Colonic mucosa (tissue), 4 donors: ENCODE results near the gene GRID1. TPM values are rescaled to one million over a fixed set of nuclear protein-coding genes. Genes with fewer than 3 reads are reported as not detected.

Experiments
- DNase-seq: peaks from one replicate; pipeline ENCODE4 v3.0.0-alpha.2; 2020
- H3K27ac ChIP-seq: fragments of 200-600 bp; one replicate; pipeline ENCODE4 v1.8.0; 2021
- H3K27me3 ChIP-seq: fragments of 200-600 bp; one replicate; pipeline ENCODE4 v1.8.0; 2021
- H3K36me3 ChIP-seq: fragments of 200-600 bp; one replicate; pipeline ENCODE4 v1.8.0; 2021
- H3K4me1 ChIP-seq: fragments of 200-600 bp; one replicate; pipeline ENCODE4 v1.8.0; 2021; ENCODE audit warnings: mild to moderate bottlenecking
- H3K4me3 ChIP-seq: fragments of 200-600 bp; one replicate; pipeline ENCODE4 v1.8.0; 2021
- H3K9ac ChIP-seq, 2 donors: one replicate each; pipeline ENCODE4 v1.7.0; 2013; ENCODE audit warnings: control low read depth in 2 of 2, low read depth in 2 of 2, low read length in 2 of 2
- H3K9me3 ChIP-seq: fragments of 200-600 bp; one replicate; pipeline ENCODE4 v1.8.0; 2021
- CTCF ChIP-seq: fragments of 200-600 bp; IDR thresholded peaks from one replicate; pipeline ENCODE4 v1.8.0; 2022; ENCODE audit warnings: antibody characterized with exemption, mild to moderate bottlenecking
- intact Hi-C: fragments of 100-400 bp; cut with DNase I; formaldehyde crosslinking; loops from one replicate; pipeline ENCODE4 v1.14.1; 2022
- total RNA-seq, 2 donors: library from RNA; stranded (reverse); fragmentation: NEBNext Ultra II Directional in 1 of 2; extraction: Animal tissue kit (Norgen Biotek cat#: 25700) in 1 of 2; gene quantifications; one replicate each; pipeline ENCODE4 v1.2.1, GENCODE V29; 2021
- donor health status: healthy.
- donor health status: DM: no; HTN: no; CAD: no.
- donor health status: DM: no; HTN: no; CAD: no.

Gene GRID1
- total RNA-seq, 2 donors from 2014 or later: 0.30 to 0.37 TPM

GRCh38 chr10:86051586-86051985 lies 315.0 kb downstream of the GRID1 start:
- intact Hi-C loops: no loop called here
- Histone ChIP-seq H3K4me3 (no peak overlapping the region), H3K4me1 (no peaks in the 10 kb centered on the region), H3K9ac (no peak overlapping the region), H3K36me3 (no peaks in the 10 kb centered on the region), H3K27me3 (no peaks in the 10 kb centered on the region), H3K27ac (no peak overlapping the region), H3K9me3 (no peaks in the 10 kb centered on the region)
- no peak for DNase-seq
- TF ChIP-seq CTCF: no peak

- Histone ChIP-seq H3K4me1 (no peaks in the 10 kb centered on the region), H3K36me3 (no peaks in the 10 kb centered on the region), H3K27me3 (no peaks in the 10 kb centered on the region), H3K9ac (no peak overlapping the region), H3K9me3 (no peaks in the 10 kb centered on the region), H3K27ac (no peak overlapping the region), H3K4me3 (no peak overlapping the region)
- TF ChIP-seq CTCF: no peak
- no peak for DNase-seq
- intact Hi-C loops: no loop called here
Measured at GRCh38 chr10:86049442-86049841, 317.2 kb downstream of the GRID1 start.

GRCh38 chr10:86048973-86049372 lies 317.6 kb downstream of the GRID1 start:
- DNase-seq: no peak
- H3K4me1 ChIP-seq: no peaks in the 10 kb centered on the region
- H3K4me3 ChIP-seq: no peak overlapping the region
- no peaks in the 10 kb centered on the region for H3K36me3 ChIP-seq
- H3K27me3 ChIP-seq: no peaks in the 10 kb centered on the region
- intact Hi-C loops: no loop called here
- H3K27ac ChIP-seq: no peak overlapping the region
- no peak overlapping the region for H3K9ac ChIP-seq
- no peaks in the 10 kb centered on the region for H3K9me3 ChIP-seq
- TF ChIP-seq CTCF: no peak

- H3K27me3 ChIP-seq: no peaks in the 10 kb centered on the region
- no peak overlapping the region for H3K9ac ChIP-seq
- intact Hi-C loops: no loop called here
- no peak overlapping the region for H3K27ac ChIP-seq
- no peak for DNase-seq
- no peaks in the 10 kb centered on the region for H3K36me3 ChIP-seq
- H3K4me1 ChIP-seq: no peaks in the 10 kb centered on the region
- no peak overlapping the region for H3K4me3 ChIP-seq
- no peaks in the 10 kb centered on the region for H3K9me3 ChIP-seq
- TF ChIP-seq CTCF: no peak
Measured at GRCh38 chr10:86048571-86048970, 318.0 kb downstream of the GRID1 start.

- TF ChIP-seq CTCF: no peak
- no peaks in the 10 kb centered on the region for H3K27me3 ChIP-seq
- no peaks in the 10 kb centered on the region for H3K4me1 ChIP-seq
- no peak for DNase-seq
- H3K9me3 ChIP-seq: no peaks in the 10 kb centered on the region
- no peak overlapping the region for H3K27ac ChIP-seq
- no peak overlapping the region for H3K9ac ChIP-seq
- H3K4me3 ChIP-seq: no peak overlapping the region
- H3K36me3 ChIP-seq: no peaks in the 10 kb centered on the region
- intact Hi-C loops: no loop called here
Measured at GRCh38 chr10:86047588-86047987, 319.0 kb downstream of the GRID1 start.
